KOPT-K1 (cell line): ENCODE results near the gene SSTR4.
"Not testable (repeated sequence)": the region's sequence is repeated elsewhere in the genome, so short reads cannot be mapped to it uniquely, and the experiment has no call there.

Experiments
- H3K27ac ChIP-seq: fragments of 200-600 bp; sonication (generic); 2 replicates; pipeline ENCODE4 v1.5.1; 2016; ENCODE audit warnings: antibody characterized with exemption, mild to moderate bottlenecking, low read depth, low read length; ENCODE audit not compliant: poor library complexity, severe bottlenecking
- H3K36me3 ChIP-seq: fragments of 200-600 bp; sonication (generic); 2 replicates; pipeline ENCODE4 v1.5.1; 2017; ENCODE audit warnings: antibody characterized with exemption, mild to moderate bottlenecking, low read length, moderate library complexity; ENCODE audit not compliant: insufficient read depth
- H3K9me3 ChIP-seq: fragments of 200-600 bp; sonication (generic); 2 replicates; pipeline ENCODE4 v1.5.1; 2017; ENCODE audit warnings: antibody characterized with exemption, low read length, mild to moderate bottlenecking; ENCODE audit not compliant: insufficient read depth, poor library complexity, severe bottlenecking

The SSTR4 gene

GRCh38 chr20:23025503-23025902 is 9.6 kb upstream of the SSTR4 start:
- H3K27ac ChIP-seq, H3K9me3 ChIP-seq, H3K36me3 ChIP-seq: not testable (repeated sequence)

GRCh38 chr20:23027721-23028120 is 7.4 kb upstream of the SSTR4 start:
- Histone ChIP-seq H3K9me3 (no peaks in the 10 kb centered on the region), H3K36me3 (no peaks in the 10 kb centered on the region), H3K27ac (no peak overlapping the region)

GRCh38 chr20:23028392-23028791 is 6.7 kb upstream of the SSTR4 start:
- H3K27ac ChIP-seq, result no peak overlapping the region
- H3K9me3 ChIP-seq, result no peaks in the 10 kb centered on the region
- H3K36me3 ChIP-seq, result no peaks in the 10 kb centered on the region

GRCh38 chr20:23029324-23029723 is 5.8 kb upstream of the SSTR4 start:
- H3K36me3 ChIP-seq, result no peaks in the 10 kb centered on the region
- H3K27ac ChIP-seq, result no peak overlapping the region
- no peaks in the 10 kb centered on the region for H3K9me3 ChIP-seq

- H3K9me3 ChIP-seq, result no peaks in the 10 kb centered on the region
- H3K27ac ChIP-seq, result no peak overlapping the region
- no peaks in the 10 kb centered on the region for H3K36me3 ChIP-seq
These were observed 3.8 kb upstream of the SSTR4 start for GRCh38 chr20:23031346-23031745.

- no peak overlapping the region for H3K27ac ChIP-seq
- H3K36me3 ChIP-seq, result no peaks in the 10 kb centered on the region
- H3K9me3 ChIP-seq, result no peaks in the 10 kb centered on the region
These were observed 2.9 kb upstream of the SSTR4 start for GRCh38 chr20:23032056-23032749.

GRCh38 chr20:23032750-23033078 is 2.4 kb upstream of the SSTR4 start:
- Histone ChIP-seq H3K27ac (no peak overlapping the region), H3K9me3 (no peaks in the 10 kb centered on the region), H3K36me3 (no peaks in the 10 kb centered on the region)

- Histone ChIP-seq H3K9me3 (no peaks in the 10 kb centered on the region), H3K36me3 (no peaks in the 10 kb centered on the region), H3K27ac (no peak overlapping the region)
These were observed 1.2 kb upstream of the SSTR4 start for GRCh38 chr20:23033918-23034317.

GRCh38 chr20:23035731-23036130 is 619 bp downstream of the SSTR4 start:
- Histone ChIP-seq H3K9me3 (no peaks in the 10 kb centered on the region), H3K36me3 (no peaks in the 10 kb centered on the region), H3K27ac (no peak overlapping the region)

- Histone ChIP-seq H3K27ac (no peak overlapping the region), H3K9me3 (no peaks in the 10 kb centered on the region), H3K36me3 (no peaks in the 10 kb centered on the region)
These were observed 1.3 kb downstream of the SSTR4 start for GRCh38 chr20:23036371-23036770.

- no peaks in the 10 kb centered on the region for H3K9me3 ChIP-seq
- no peak overlapping the region for H3K27ac ChIP-seq
- no peaks in the 10 kb centered on the region for H3K36me3 ChIP-seq
These were observed 1.9 kb downstream of the SSTR4 start for GRCh38 chr20:23037017-23037481.

GRCh38 chr20:23039136-23039875 is 4.2 kb downstream of the SSTR4 start:
- Histone ChIP-seq H3K27ac (no peak overlapping the region), H3K36me3 (no peaks in the 10 kb centered on the region), H3K9me3 (no peaks in the 10 kb centered on the region)

- Histone ChIP-seq H3K9me3 (no peaks in the 10 kb centered on the region), H3K27ac (no peak overlapping the region), H3K36me3 (no peaks in the 10 kb centered on the region)
These were observed 4.9 kb downstream of the SSTR4 start for GRCh38 chr20:23039885-23040508.

- Histone ChIP-seq H3K36me3 (no peaks in the 10 kb centered on the region), H3K27ac (no peak overlapping the region), H3K9me3 (no peaks in the 10 kb centered on the region)
These were observed 7.2 kb downstream of the SSTR4 start for GRCh38 chr20:23042270-23042669.

GRCh38 chr20:23043376-23043775 is 8.3 kb downstream of the SSTR4 start:
- no peaks in the 10 kb centered on the region for H3K36me3 ChIP-seq
- no peaks in the 10 kb centered on the region for H3K9me3 ChIP-seq
- H3K27ac ChIP-seq, result no peak overlapping the region
